HEK293 (cell line): ENCODE measurements around the gene C1QTNF2.

Experiments used
- CTCF ChIA-PET: fragments of 350-600 bp; formaldehyde crosslinking; extraction: SDS; loops from one replicate; lab custom pipeline; 2021; ENCODE audit warnings: antibody characterized with exemption; lab: Yijun Ruan, JAX
- POLR2A ChIA-PET: fragments of 300-600 bp; formaldehyde crosslinking; extraction: SDS; loops from one replicate; lab custom pipeline; 2020; ENCODE audit warnings: antibody characterized with exemption, inconsistent platforms; lab: Yijun Ruan, JAX
- H3K27ac ChIP-seq: fragments of 200-500 bp; sonication (Bioruptor generic); 2 replicates; pipeline ENCODE4 v1.5.1; 2014; ENCODE audit warnings: low read depth, low read length, control low read depth, inconsistent platforms; ENCODE audit errors: extremely low read depth
- H3K36me3 ChIP-seq, 2 experiments: fragments of 200-500 bp in 1 of 2; sonication (Bioruptor generic) in 1 of 2; 1 replicate in 1 of 2; 2 replicates in 1 of 2; pipeline ENCODE4 v1.5.1; 2014 to 2017; ENCODE audit warnings: inconsistent platforms in 2 of 2, low read length in 2 of 2; ENCODE audit not compliant: control insufficient read depth in 2 of 2, insufficient read depth in 1 of 2
- H3K4me1 ChIP-seq: fragments of 200-500 bp; sonication (Bioruptor generic); 2 replicates; pipeline ENCODE4 v1.5.1; 2014; ENCODE audit warnings: mild to moderate bottlenecking, low read length, inconsistent platforms; ENCODE audit not compliant: control insufficient read depth, insufficient read depth
- H3K4me3 ChIP-seq: 2 replicates; pipeline ENCODE4 v1.5.1; 2011; ENCODE audit warnings: low read depth, mild to moderate bottlenecking, control low read depth, low read length, moderate library complexity
- H3K9me3 ChIP-seq: fragments of 200-500 bp; sonication (Bioruptor generic); 2 replicates; pipeline ENCODE4 v1.5.1; 2014; ENCODE audit warnings: low read depth, low read length, inconsistent platforms; ENCODE audit not compliant: control insufficient read depth, insufficient read depth
- GLIS1 ChIP-seq: fragments of 450-650 bp; formaldehyde crosslinking; IDR thresholded peaks from 2 replicates; pipeline ENCODE4 v1.5.1; 2016; ENCODE audit warnings: missing biosample characterization, missing genetic modification characterization
- HOXD13 ChIP-seq: sonication (generic); formaldehyde crosslinking; IDR thresholded peaks from 2 replicates; pipeline ENCODE4 v1.8.0; 2022; ENCODE audit warnings: missing genetic modification reagents, borderline replicate concordance
- KLF10 ChIP-seq: fragments of 450-650 bp; IDR thresholded peaks from 2 replicates; pipeline ENCODE4 v1.5.1; 2018; ENCODE audit warnings: missing biosample characterization, mild to moderate bottlenecking, missing genetic modification characterization
- KLF9 ChIP-seq: fragments of 450-650 bp; formaldehyde crosslinking; IDR thresholded peaks from 2 replicates; pipeline ENCODE4 v1.5.1; 2016; ENCODE audit warnings: missing biosample characterization, missing genetic modification characterization, low read depth
- PRDM6 ChIP-seq: fragments of 450-650 bp; formaldehyde crosslinking; IDR thresholded peaks from 2 replicates; pipeline ENCODE4 v1.5.1; 2017; ENCODE audit warnings: missing biosample characterization, missing genetic modification characterization
- SCRT2 ChIP-seq: fragments of 450-650 bp; formaldehyde crosslinking; IDR thresholded peaks from 2 replicates; pipeline ENCODE4 v1.5.1; 2016; ENCODE audit warnings: missing biosample characterization, missing genetic modification characterization
- SP2 ChIP-seq: fragments of 450-650 bp; formaldehyde crosslinking; IDR thresholded peaks from 2 replicates; pipeline ENCODE4 v1.5.1; 2016; ENCODE audit warnings: missing biosample characterization, missing genetic modification characterization
- TCF7L2 ChIP-seq: IDR thresholded peaks from 2 replicates; pipeline ENCODE4 v1.6.1; 2011; ENCODE audit warnings: low read depth, mild to moderate bottlenecking, inconsistent platforms, low read length, moderate library complexity, borderline replicate concordance
- YY2 ChIP-seq: fragments of 450-650 bp; formaldehyde crosslinking; IDR thresholded peaks from 2 replicates; pipeline ENCODE4 v1.5.1; 2016; ENCODE audit warnings: missing biosample characterization, missing genetic modification characterization
- ZFHX2 ChIP-seq: fragments of 450-650 bp; formaldehyde crosslinking; conservative IDR thresholded peaks from 2 replicates; pipeline ENCODE4 v1.5.1; 2016; ENCODE audit warnings: missing biosample characterization, missing genetic modification characterization
- ZFP37 ChIP-seq: fragments of 450-650 bp; formaldehyde crosslinking; IDR thresholded peaks from 2 replicates; pipeline ENCODE4 v1.5.1; 2016; ENCODE audit warnings: missing biosample characterization, missing genetic modification characterization
- ZFP69B ChIP-seq: fragments of 450-650 bp; formaldehyde crosslinking; IDR thresholded peaks from 2 replicates; pipeline ENCODE4 v1.5.1; 2016; ENCODE audit warnings: missing biosample characterization, missing genetic modification characterization
- ZNF140 ChIP-seq: fragments of 450-650 bp; formaldehyde crosslinking; IDR thresholded peaks from 2 replicates; pipeline ENCODE4 v1.5.1; 2016; ENCODE audit warnings: missing biosample characterization, missing genetic modification characterization
- ZNF155 ChIP-seq: fragments of 450-650 bp; formaldehyde crosslinking; IDR thresholded peaks from 2 replicates; pipeline ENCODE4 v1.5.1; 2016; ENCODE audit warnings: missing biosample characterization, missing genetic modification characterization
- ZNF16 ChIP-seq: fragments of 450-650 bp; formaldehyde crosslinking; IDR thresholded peaks from 2 replicates; pipeline ENCODE4 v1.5.1; 2016; ENCODE audit warnings: low read depth, missing biosample characterization, missing genetic modification characterization
- ZNF214 ChIP-seq: fragments of 450-650 bp; formaldehyde crosslinking; IDR thresholded peaks from 2 replicates; pipeline ENCODE4 v1.5.1; 2017; ENCODE audit warnings: missing biosample characterization, mild to moderate bottlenecking, missing genetic modification characterization, borderline replicate concordance
- ZNF510 ChIP-seq: fragments of 450-650 bp; formaldehyde crosslinking; IDR thresholded peaks from 2 replicates; pipeline ENCODE4 v1.5.1; 2018; ENCODE audit warnings: mild to moderate bottlenecking, missing genetic modification characterization, missing biosample characterization; ENCODE audit not compliant: insufficient replicate concordance
- ZNF529 ChIP-seq: fragments of 450-650 bp; formaldehyde crosslinking; IDR thresholded peaks from 2 replicates; pipeline ENCODE4 v1.5.1; 2017; ENCODE audit warnings: missing genetic modification characterization, missing biosample characterization; ENCODE audit not compliant: insufficient replicate concordance
- ZNF530 ChIP-seq: fragments of 450-650 bp; formaldehyde crosslinking; IDR thresholded peaks from 2 replicates; pipeline ENCODE4 v1.5.1; 2016; ENCODE audit warnings: low read depth, missing biosample characterization, missing genetic modification characterization
- ZNF560 ChIP-seq: fragments of 450-650 bp; formaldehyde crosslinking; IDR thresholded peaks from 2 replicates; pipeline ENCODE4 v1.5.1; 2017; ENCODE audit warnings: missing biosample characterization, missing genetic modification characterization, borderline replicate concordance
- ZNF645 ChIP-seq: fragments of 450-650 bp; formaldehyde crosslinking; IDR thresholded peaks from 2 replicates; pipeline ENCODE4; 2016; ENCODE audit warnings: missing biosample characterization, missing genetic modification characterization
- ZNF837 ChIP-seq: fragments of 450-650 bp; formaldehyde crosslinking; IDR thresholded peaks from 2 replicates; pipeline ENCODE4 v1.5.1; 2016; ENCODE audit warnings: missing biosample characterization, missing genetic modification characterization
- ZSCAN16 ChIP-seq: fragments of 450-650 bp; formaldehyde crosslinking; IDR thresholded peaks from 2 replicates; pipeline ENCODE4 v1.5.1; 2016; ENCODE audit warnings: missing biosample characterization, missing genetic modification characterization
- ZSCAN4 ChIP-seq: fragments of 450-650 bp; formaldehyde crosslinking; IDR thresholded peaks from 2 replicates; pipeline ENCODE4 v1.5.1; 2017; ENCODE audit warnings: missing biosample characterization, missing genetic modification characterization
- TF ChIP-seq, protein P1 (sequence below): fragments of 450-650 bp; formaldehyde crosslinking; IDR thresholded peaks from 2 replicates; pipeline ENCODE4 v1.5.1; 2016; ENCODE audit warnings: missing biosample characterization, missing genetic modification characterization, low read depth
- TF ChIP-seq, protein P2 (sequence below): fragments of 450-650 bp; formaldehyde crosslinking; IDR thresholded peaks from 2 replicates; pipeline ENCODE4 v1.5.1; 2016; ENCODE audit warnings: missing biosample characterization, missing genetic modification characterization

Gene C1QTNF2

GRCh38 chr5:160303690-160304089, 66.7 kb downstream of the C1QTNF2 start:
- POLR2A ChIA-PET, result interaction anchor here (0.6 kb wide), 1 partner anchor 29 kb away, joined by 3 read pairs; no protein-coding TSS in a partner anchor
- no peak for TF ChIP-seq HOXD13
- peak; percentile 73 for TF ChIP-seq ZSCAN4 (tag by site-specific recombination)
- Histone ChIP-seq H3K27ac (no peak overlapping the region), H3K4me3 (no peak overlapping the region), H3K36me3 (no peaks in the 10 kb centered on the region), H3K9me3 (no peaks in the 10 kb centered on the region), H3K4me1 (no peaks in the 10 kb centered on the region)
- CTCF ChIA-PET, result interaction anchor here (0.7 kb wide), 1 partner anchor 18 kb away, joined by 4 read pairs; no protein-coding TSS in a partner anchor

DNA sequence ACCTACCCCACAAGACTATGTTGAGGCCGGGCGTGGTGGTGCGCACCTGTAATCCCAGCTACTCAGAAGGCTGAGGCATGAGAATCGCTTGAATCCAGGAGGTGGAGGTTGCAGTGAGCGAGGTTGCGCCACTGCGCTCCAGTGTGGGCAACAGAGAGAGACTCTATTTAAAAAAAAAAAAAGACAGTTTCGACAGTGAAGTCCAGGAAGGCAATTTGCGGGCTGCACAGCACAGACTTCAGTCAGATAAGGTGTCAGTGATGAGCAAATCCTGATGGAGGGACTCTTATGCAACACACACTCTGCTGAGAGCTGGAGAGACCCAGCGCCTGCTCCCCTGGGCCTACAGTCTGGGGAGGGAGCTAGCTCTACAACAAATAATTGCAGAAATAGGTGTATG, 72.2 kb downstream of the C1QTNF2 start:
- H3K36me3 ChIP-seq, result no peaks in the 10 kb centered on the region
- H3K4me3 ChIP-seq, result no peak overlapping the region
- ChIA-PET POLR2A (no interaction called here), CTCF (interaction anchor here (0.6 kb wide), 1 partner anchor 267 kb away, joined by 3 read pairs; no protein-coding TSS in a partner anchor)
- H3K9me3 ChIP-seq, result no peaks in the 10 kb centered on the region
- TF ChIP-seq ZNF560 (no peak), ZNF529 (tag by site-specific recombination) (no peak), GLIS1 (tag by site-specific recombination) (no peak), ZSCAN16 (tag by site-specific recombination) (no peak), ZNF645 (no peak)
- no peaks in the 10 kb centered on the region for H3K4me1 ChIP-seq
- H3K27ac ChIP-seq, result no peak overlapping the region

GRCh38 chr5:160297776-160298175, 72.7 kb downstream of the C1QTNF2 start:
- H3K4me1 ChIP-seq, result no peaks in the 10 kb centered on the region
- no peak overlapping the region for H3K4me3 ChIP-seq
- ChIA-PET POLR2A (no interaction called here), CTCF (interaction anchor here (0.6 kb wide), 1 partner anchor 266 kb away, joined by 3 read pairs; no protein-coding TSS in a partner anchor)
- no peaks in the 10 kb centered on the region for H3K36me3 ChIP-seq
- no peaks in the 10 kb centered on the region for H3K9me3 ChIP-seq
- no peak overlapping the region for H3K27ac ChIP-seq
- TF ChIP-seq ZFP69B (no peak), SCRT2 (tag by site-specific recombination) (no peak), ZFHX2 (tag by site-specific recombination) (no peak), ZNF530 (no peak), SP2 (tag by site-specific recombination) (no peak), ZNF837 (tag by site-specific recombination) (no peak), PRDM6 (tag by site-specific recombination) (no peak), ZNF16 (tag by site-specific recombination) (no peak), YY2 (no peak), ZNF214 (tag by site-specific recombination) (no peak), KLF10 (tag by site-specific recombination) (no peak), TCF7L2 (no peak), ZFP37 (tag by site-specific recombination) (no peak), ZNF510 (tag by site-specific recombination) (no peak), ZNF140 (tag by site-specific recombination) (no peak), ZNF155 (tag by site-specific recombination) (no peak), KLF9 (no peak)
- TF ChIP-seq, protein P1, sequence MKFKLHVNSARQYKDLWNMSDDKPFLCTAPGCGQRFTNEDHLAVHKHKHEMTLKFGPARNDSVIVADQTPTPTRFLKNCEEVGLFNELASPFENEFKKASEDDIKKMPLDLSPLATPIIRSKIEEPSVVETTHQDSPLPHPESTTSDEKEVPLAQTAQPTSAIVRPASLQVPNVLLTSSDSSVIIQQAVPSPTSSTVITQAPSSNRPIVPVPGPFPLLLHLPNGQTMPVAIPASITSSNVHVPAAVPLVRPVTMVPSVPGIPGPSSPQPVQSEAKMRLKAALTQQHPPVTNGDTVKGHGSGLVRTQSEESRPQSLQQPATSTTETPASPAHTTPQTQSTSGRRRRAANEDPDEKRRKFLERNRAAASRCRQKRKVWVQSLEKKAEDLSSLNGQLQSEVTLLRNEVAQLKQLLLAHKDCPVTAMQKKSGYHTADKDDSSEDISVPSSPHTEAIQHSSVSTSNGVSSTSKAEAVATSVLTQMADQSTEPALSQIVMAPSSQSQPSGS (tag by site-specific recombination), result no peak
- TF ChIP-seq, protein P2, sequence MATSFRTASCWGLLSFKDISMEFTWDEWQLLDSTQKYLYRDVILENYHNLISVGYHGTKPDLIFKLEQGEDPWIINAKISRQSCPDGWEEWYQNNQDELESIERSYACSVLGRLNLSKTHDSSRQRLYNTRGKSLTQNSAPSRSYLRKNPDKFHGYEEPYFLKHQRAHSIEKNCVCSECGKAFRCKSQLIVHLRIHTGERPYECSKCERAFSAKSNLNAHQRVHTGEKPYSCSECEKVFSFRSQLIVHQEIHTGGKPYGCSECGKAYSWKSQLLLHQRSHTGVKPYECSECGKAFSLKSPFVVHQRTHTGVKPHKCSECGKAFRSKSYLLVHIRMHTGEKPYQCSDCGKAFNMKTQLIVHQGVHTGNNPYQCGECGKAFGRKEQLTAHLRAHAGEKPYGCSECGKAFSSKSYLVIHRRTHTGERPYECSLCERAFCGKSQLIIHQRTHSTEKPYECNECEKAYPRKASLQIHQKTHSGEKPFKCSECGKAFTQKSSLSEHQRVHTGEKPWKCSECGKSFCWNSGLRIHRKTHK (tag by site-specific recombination), result no peak
